HAP-1 (cell line): Measurements from ENCODE around the gene NKD2.

Experiments used
- DNase-seq, 2 experiments: peaks; one replicate each; pipeline ENCODE4 v3.0.0-alpha.2; 2016 to 2020; ENCODE audit warnings: low spot score in 2 of 2
- H3K27me3 ChIP-seq: fragments of 250-450 bp; sonication (Bioruptor Pico); 2 replicates; pipeline ENCODE4 v1.5.1; 2020; ENCODE audit warnings: low read depth, mild to moderate bottlenecking, moderate library complexity
- H3K36me3 ChIP-seq: fragments of 250-450 bp; sonication (Bioruptor Pico); replicated peaks from 2 replicates; pipeline ENCODE4 v1.5.1; 2020; ENCODE audit warnings: mild to moderate bottlenecking
- H3K4me1 ChIP-seq: fragments of 250-450 bp; sonication (Bioruptor Pico); 2 replicates; pipeline ENCODE4 v1.5.1; 2020; ENCODE audit warnings: mild to moderate bottlenecking
- H3K4me3 ChIP-seq: fragments of 250-450 bp; sonication (Bioruptor Pico); 2 replicates; pipeline ENCODE4 v1.5.1; 2020; ENCODE audit warnings: mild to moderate bottlenecking, moderate library complexity
- H3K9me3 ChIP-seq: fragments of 250-450 bp; sonication (Bioruptor Pico); 2 replicates; pipeline ENCODE4 v1.5.1; 2020; ENCODE audit warnings: mild to moderate bottlenecking, moderate library complexity
- in situ Hi-C: fragments of 300-500 bp; cut with MboI; formaldehyde crosslinking; loops from 3 replicates; pipeline ENCODE4 v1.14.3; 2020; ENCODE audit warnings: low sequenced_read_pairs, inconsistent platforms, mixed read lengths

Gene NKD2

GRCh38 chr5:1006656-1007071, 1.9 kb upstream of the NKD2 start:
- Histone ChIP-seq H3K4me1 (no peaks in the 10 kb centered on the region), H3K27me3 (no peaks in the 10 kb centered on the region), H3K4me3 (no peak overlapping the region), H3K9me3 (no peaks in the 10 kb centered on the region), H3K36me3 (no peaks in the 10 kb centered on the region)
- no peak for DNase-seq
- in situ Hi-C loops, result no loop called here

GRCh38 chr5:1007221-1007680, 1.4 kb upstream of the NKD2 start:
- in situ Hi-C loops, result no loop called here
- peak in 1 of 2 experiments; percentile 10 for DNase-seq
- no peak overlapping the region for H3K4me3 ChIP-seq
- H3K27me3 ChIP-seq, result no peaks in the 10 kb centered on the region
- H3K36me3 ChIP-seq, result no peaks in the 10 kb centered on the region
- H3K4me1 ChIP-seq, result no peaks in the 10 kb centered on the region
- H3K9me3 ChIP-seq, result no peaks in the 10 kb centered on the region

- no peaks in the 10 kb centered on the region for H3K4me1 ChIP-seq
- H3K9me3 ChIP-seq, result no peaks in the 10 kb centered on the region
- no peaks in the 10 kb centered on the region for H3K27me3 ChIP-seq
- peak in 1 of 2 experiments; percentile 15 for DNase-seq
- H3K36me3 ChIP-seq, result no peaks in the 10 kb centered on the region
- in situ Hi-C loops, result no loop called here
- H3K4me3 ChIP-seq, result peak overlapping the region; percentile 35; the same call in 1 of the 2 replicates
Measured at GRCh38 chr5:1007681-1008450, 736 bp upstream of the NKD2 start.

GRCh38 chr5:1009359-1010180, 968 bp downstream of the NKD2 start:
- Histone ChIP-seq H3K4me1 (no peaks in the 10 kb centered on the region), H3K4me3 (peak overlapping the region; percentile 35), H3K9me3 (no peaks in the 10 kb centered on the region), H3K27me3 (no peaks in the 10 kb centered on the region), H3K36me3 (no peaks in the 10 kb centered on the region)
- in situ Hi-C loops, result no loop called here
- DNase-seq, result peak in 1 of 2 experiments; percentile 12

- H3K36me3 ChIP-seq, result no peaks in the 10 kb centered on the region
- H3K4me1 ChIP-seq, result no peaks in the 10 kb centered on the region
- no peaks in the 10 kb centered on the region for H3K9me3 ChIP-seq
- H3K27me3 ChIP-seq, result no peaks in the 10 kb centered on the region
- DNase-seq, result no peak
- in situ Hi-C loops, result no loop called here
- H3K4me3 ChIP-seq, result peak overlapping the region; percentile 35
Measured at GRCh38 chr5:1010181-1010510, 1.5 kb downstream of the NKD2 start.

- in situ Hi-C loops, result no loop called here
- Histone ChIP-seq H3K9me3 (no peaks in the 10 kb centered on the region), H3K36me3 (no peaks in the 10 kb centered on the region), H3K4me1 (no peaks in the 10 kb centered on the region), H3K4me3 (no peak overlapping the region), H3K27me3 (no peaks in the 10 kb centered on the region)
- no peak for DNase-seq
Measured at GRCh38 chr5:1010641-1011046, 2.0 kb downstream of the NKD2 start.

- in situ Hi-C loops, result no loop called here
- DNase-seq, result peak in 1 of 2 experiments; percentile 73
- H3K27me3 ChIP-seq, result no peaks in the 10 kb centered on the region
Measured at GRCh38 chr5:1011226-1011631, 2.6 kb downstream of the NKD2 start.

GRCh38 chr5:1011741-1012312, 3.2 kb downstream of the NKD2 start:
- Histone ChIP-seq H3K36me3 (no peaks in the 10 kb centered on the region), H3K4me1 (no peaks in the 10 kb centered on the region), H3K9me3 (no peaks in the 10 kb centered on the region), H3K27me3 (no peaks in the 10 kb centered on the region), H3K4me3 (no peak overlapping the region)
- in situ Hi-C loops, result no loop called here
- no peak for DNase-seq

More at GRCh38 chr5:1011226-1011631, 2.6 kb downstream of the NKD2 start:
- Histone ChIP-seq H3K4me3 (no peak overlapping the region), H3K36me3 (no peaks in the 10 kb centered on the region), H3K4me1 (no peaks in the 10 kb centered on the region), H3K9me3 (no peaks in the 10 kb centered on the region)

GRCh38 chr5:1012313-1012841, 3.8 kb downstream of the NKD2 start:
- H3K9me3 ChIP-seq, result no peaks in the 10 kb centered on the region
- no peaks in the 10 kb centered on the region for H3K27me3 ChIP-seq
- in situ Hi-C loops, result no loop called here

GRCh38 chr5:1012900-1013237, 4.3 kb downstream of the NKD2 start:
- no peaks in the 10 kb centered on the region for H3K4me1 ChIP-seq
- no peaks in the 10 kb centered on the region for H3K9me3 ChIP-seq
- no peaks in the 10 kb centered on the region for H3K27me3 ChIP-seq
- in situ Hi-C loops, result no loop called here
- no peaks in the 10 kb centered on the region for H3K36me3 ChIP-seq
- DNase-seq, result no peak
- H3K4me3 ChIP-seq, result no peak overlapping the region

More at GRCh38 chr5:1012313-1012841, 3.8 kb downstream of the NKD2 start:
- no peaks in the 10 kb centered on the region for H3K4me1 ChIP-seq
- H3K36me3 ChIP-seq, result no peaks in the 10 kb centered on the region
- H3K4me3 ChIP-seq, result no peak overlapping the region
- no peak for DNase-seq

GRCh38 chr5:1013238-1013947, 4.8 kb downstream of the NKD2 start:
- no peaks in the 10 kb centered on the region for H3K36me3 ChIP-seq
- in situ Hi-C loops, result no loop called here
- no peaks in the 10 kb centered on the region for H3K9me3 ChIP-seq
- no peaks in the 10 kb centered on the region for H3K27me3 ChIP-seq
- no peak overlapping the region for H3K4me3 ChIP-seq
- DNase-seq, result no peak
- no peaks in the 10 kb centered on the region for H3K4me1 ChIP-seq

GRCh38 chr5:1013948-1014301, 5.3 kb downstream of the NKD2 start:
- Histone ChIP-seq H3K4me3 (no peak overlapping the region), H3K27me3 (no peaks in the 10 kb centered on the region), H3K36me3 (no peaks in the 10 kb centered on the region), H3K4me1 (no peaks in the 10 kb centered on the region), H3K9me3 (no peaks in the 10 kb centered on the region)
- DNase-seq, result no peak
- in situ Hi-C loops, result no loop called here

GRCh38 chr5:1014346-1014745, 5.7 kb downstream of the NKD2 start:
- no peaks in the 10 kb centered on the region for H3K4me1 ChIP-seq
- no peaks in the 10 kb centered on the region for H3K9me3 ChIP-seq
- DNase-seq, result no peak
- no peak overlapping the region for H3K4me3 ChIP-seq
- no peaks in the 10 kb centered on the region for H3K27me3 ChIP-seq
- in situ Hi-C loops, result no loop called here
- H3K36me3 ChIP-seq, result no peaks in the 10 kb centered on the region
